ENCODE measurements around the gene BNC2. TPM values are rescaled to one million over a fixed set of nuclear protein-coding genes. Genes with fewer than 3 reads are reported as not detected.

The BNC2 gene
- polyA plus RNA-seq, 1 experiment: 17.5 TPM

DNA sequence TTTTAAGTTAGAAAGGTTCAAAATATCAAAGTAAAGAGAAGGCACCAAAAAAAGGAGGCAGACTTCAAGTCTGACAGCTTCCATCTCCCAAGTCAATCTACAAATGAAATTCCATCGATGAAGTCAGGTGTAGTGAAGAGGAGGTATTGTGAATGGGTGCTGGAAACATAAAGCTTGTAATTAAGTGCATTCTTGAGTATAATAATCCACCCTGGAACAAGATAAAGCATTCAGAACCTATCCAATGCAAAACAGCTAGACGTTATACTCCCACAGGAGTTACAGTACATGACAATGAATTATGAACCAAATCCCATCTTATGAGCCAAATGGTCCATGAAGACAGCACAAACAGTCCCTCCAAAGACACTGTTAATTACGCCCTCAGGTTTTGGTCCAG, 22.3 kb downstream of the BNC2 start:
- CTCF ChIA-PET: no interaction called here
- TF ChIP-seq, protein P1, sequence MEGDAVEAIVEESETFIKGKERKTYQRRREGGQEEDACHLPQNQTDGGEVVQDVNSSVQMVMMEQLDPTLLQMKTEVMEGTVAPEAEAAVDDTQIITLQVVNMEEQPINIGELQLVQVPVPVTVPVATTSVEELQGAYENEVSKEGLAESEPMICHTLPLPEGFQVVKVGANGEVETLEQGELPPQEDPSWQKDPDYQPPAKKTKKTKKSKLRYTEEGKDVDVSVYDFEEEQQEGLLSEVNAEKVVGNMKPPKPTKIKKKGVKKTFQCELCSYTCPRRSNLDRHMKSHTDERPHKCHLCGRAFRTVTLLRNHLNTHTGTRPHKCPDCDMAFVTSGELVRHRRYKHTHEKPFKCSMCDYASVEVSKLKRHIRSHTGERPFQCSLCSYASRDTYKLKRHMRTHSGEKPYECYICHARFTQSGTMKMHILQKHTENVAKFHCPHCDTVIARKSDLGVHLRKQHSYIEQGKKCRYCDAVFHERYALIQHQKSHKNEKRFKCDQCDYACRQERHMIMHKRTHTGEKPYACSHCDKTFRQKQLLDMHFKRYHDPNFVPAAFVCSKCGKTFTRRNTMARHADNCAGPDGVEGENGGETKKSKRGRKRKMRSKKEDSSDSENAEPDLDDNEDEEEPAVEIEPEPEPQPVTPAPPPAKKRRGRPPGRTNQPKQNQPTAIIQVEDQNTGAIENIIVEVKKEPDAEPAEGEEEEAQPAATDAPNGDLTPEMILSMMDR (IDR thresholded peaks at IDR 0.05; ENCODE audit: insufficient read depth, low read depth, low read length): no peak
- POLR2A ChIA-PET: no interaction called here
- Histone ChIP-seq H3K36me3 (ENCODE audit: control insufficient read depth, insufficient read depth, low read length) (no peaks in the 10 kb centered on the region), H3K27me3 (ENCODE audit: control insufficient read depth, insufficient read depth, low read length) (no peaks in the 10 kb centered on the region), H3K4me3 (ENCODE audit: low read depth, low read length) (no peak overlapping the region)
- no peak for DNase-seq (ENCODE audit: low read depth)

DNA sequence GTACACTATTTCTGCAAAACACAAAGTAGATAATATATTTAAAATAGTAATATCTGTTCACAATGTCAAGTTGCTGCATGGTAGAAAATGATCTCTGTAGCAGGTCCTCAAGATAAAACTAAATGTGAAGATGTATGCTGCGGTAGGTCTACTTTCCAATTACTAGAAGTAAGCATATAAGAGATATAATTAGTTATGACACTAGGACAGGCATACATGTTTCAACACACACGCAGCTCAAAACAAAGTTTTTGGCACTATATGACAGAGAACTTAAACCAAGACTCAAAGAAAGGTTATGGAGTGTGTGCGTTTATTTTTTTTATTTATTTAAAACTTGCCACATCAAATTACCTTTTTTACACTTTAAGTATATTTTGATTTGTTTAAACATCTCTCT, 23.5 kb downstream of the BNC2 start:
- DNase-seq (ENCODE audit: low read depth): no peak
- no peaks in the 10 kb centered on the region for H3K27me3 ChIP-seq (ENCODE audit: control insufficient read depth, insufficient read depth, low read length)
- H3K4me3 ChIP-seq (ENCODE audit: low read depth, low read length): no peak overlapping the region
- no peaks in the 10 kb centered on the region for H3K36me3 ChIP-seq (ENCODE audit: control insufficient read depth, insufficient read depth, low read length)
- POLR2A ChIA-PET: no interaction called here
- CTCF ChIA-PET: no interaction called here
- TF ChIP-seq, protein P1 (IDR thresholded peaks at IDR 0.05; ENCODE audit: insufficient read depth, low read depth, low read length): no peak

DNA sequence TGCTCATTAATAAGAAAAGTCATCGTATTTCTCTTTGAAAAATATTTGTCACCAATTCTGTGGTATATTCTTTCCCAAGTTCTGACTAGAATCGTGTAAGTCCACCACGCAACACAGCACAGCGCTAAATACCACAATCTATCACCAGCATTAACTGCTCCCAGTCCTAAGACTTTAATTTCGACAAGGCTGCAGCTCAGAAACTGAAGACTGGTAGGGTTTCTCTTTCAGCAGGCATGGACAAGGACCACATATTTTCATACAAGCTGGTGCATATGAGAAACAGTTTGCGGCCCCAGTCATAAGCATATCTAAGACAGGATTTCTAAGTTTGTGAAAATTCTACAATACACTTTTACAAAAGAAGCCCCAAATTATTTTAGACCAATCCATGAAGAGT, 24.1 kb downstream of the BNC2 start:
- Histone ChIP-seq H3K36me3 (ENCODE audit: control insufficient read depth, insufficient read depth, low read length) (no peaks in the 10 kb centered on the region), H3K4me3 (ENCODE audit: low read depth, low read length) (no peak overlapping the region), H3K27me3 (ENCODE audit: control insufficient read depth, insufficient read depth, low read length) (no peaks in the 10 kb centered on the region)
- POLR2A ChIA-PET: no interaction called here
- TF ChIP-seq, protein P1 (IDR thresholded peaks at IDR 0.05; ENCODE audit: insufficient read depth, low read depth, low read length): no peak
- CTCF ChIA-PET: no interaction called here
- DNase-seq (ENCODE audit: low read depth): no peak

DNA sequence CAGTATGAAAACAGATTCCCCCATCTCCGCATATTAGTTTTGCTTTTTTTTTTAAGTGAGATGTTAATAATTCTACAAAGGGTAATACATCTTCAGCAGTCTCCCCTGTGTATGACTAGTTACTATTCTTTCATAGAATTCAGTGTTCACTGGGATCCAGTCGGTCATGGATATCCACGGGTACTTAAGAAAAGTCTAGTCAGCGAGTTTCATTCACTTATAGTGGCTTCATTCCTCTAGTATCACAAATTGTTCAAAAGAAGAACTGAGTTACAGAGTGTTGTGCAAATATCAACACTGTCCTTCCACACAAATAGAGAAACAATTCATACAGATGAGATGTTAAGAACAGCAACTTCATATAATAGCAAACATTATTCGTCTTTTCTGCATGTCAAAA, 35.7 kb downstream of the BNC2 start:
- CTCF ChIA-PET: no interaction called here

DNA sequence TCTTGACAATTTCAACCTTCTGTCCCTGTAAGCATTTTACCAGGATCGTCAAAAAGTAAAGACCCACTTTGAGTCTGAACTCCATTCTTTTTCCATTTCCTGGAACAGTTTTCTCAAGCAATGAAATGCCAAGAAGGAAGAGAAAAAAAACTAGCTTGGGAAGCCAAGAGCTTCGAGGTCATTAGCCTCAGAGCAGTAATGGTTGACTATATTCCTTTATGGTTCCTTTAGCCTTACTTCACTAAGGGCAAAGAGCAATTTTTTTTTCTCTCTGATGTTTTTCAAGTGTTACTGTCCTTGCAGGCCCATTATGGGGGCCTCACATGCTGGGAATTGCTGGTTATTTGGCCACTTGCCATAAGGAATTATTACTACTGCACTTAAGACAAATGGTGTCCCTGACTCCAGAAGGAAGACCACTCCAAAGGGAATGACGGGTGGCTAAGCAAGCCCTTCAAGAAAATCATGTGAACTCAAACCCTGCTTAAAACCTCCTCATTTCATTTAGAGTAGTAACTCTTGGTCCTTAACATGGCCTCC, 37.1 kb downstream of the BNC2 start:
- H3K4me3 ChIP-seq (ENCODE audit: low read depth, low read length): no peak overlapping the region
- POLR2A ChIA-PET: no interaction called here
- CTCF ChIA-PET: no interaction called here
- H3K36me3 ChIP-seq (ENCODE audit: control insufficient read depth, insufficient read depth, low read length): no peaks in the 10 kb centered on the region
- no peaks in the 10 kb centered on the region for H3K27me3 ChIP-seq (ENCODE audit: control insufficient read depth, insufficient read depth, low read length)
- TF ChIP-seq, protein P1 (IDR thresholded peaks at IDR 0.05; ENCODE audit: insufficient read depth, low read depth, low read length): no peak
- no peak for DNase-seq (ENCODE audit: low read depth)

More for the DNA sequence above, 35.7 kb downstream of the BNC2 start:
- H3K27me3 ChIP-seq (ENCODE audit: control insufficient read depth, insufficient read depth, low read length): no peaks in the 10 kb centered on the region
- TF ChIP-seq, protein P1 (IDR thresholded peaks at IDR 0.05; ENCODE audit: insufficient read depth, low read depth, low read length): no peak
- no peak for DNase-seq (ENCODE audit: low read depth)
- POLR2A ChIA-PET: no interaction called here
- H3K4me3 ChIP-seq (ENCODE audit: low read depth, low read length): no peak overlapping the region
- no peaks in the 10 kb centered on the region for H3K36me3 ChIP-seq (ENCODE audit: control insufficient read depth, insufficient read depth, low read length)
